PC-3 (cell line): ENCODE results near the gene DNER. TPM values are rescaled to one million over a fixed set of nuclear protein-coding genes. Genes with fewer than 3 reads are reported as not detected.

Experiments used
- ATAC-seq: fragments of 200-7000 bp; cut with Tn5 transposase; 2 replicates; pipeline ENCODE4 v1.9.1; 2020; ENCODE audit warnings: mild to moderate bottlenecking, moderate library complexity
- BruUV-seq: library from RNA; stranded (reverse); fragments of 400-500 nt; replicated peaks from 2 replicates; lab custom pipeline; 2021; lab: Mats Ljungman, UMichigan
- CTCF ChIA-PET: fragments of 300-600 bp; sonication (Branson Sonifier 250); formaldehyde crosslinking; loops from one replicate; lab custom pipeline; 2022; ENCODE audit warnings: antibody characterized with exemption; lab: Charles Lee
- POLR2A ChIA-PET: fragments of 300-600 bp; sonication (Branson Sonifier 250); formaldehyde crosslinking; loops from one replicate; lab custom pipeline; 2022; ENCODE audit warnings: antibody characterized with exemption; ENCODE audit not compliant: unreplicated experiment; lab: Charles Lee
- DNase-seq: peaks from one replicate; pipeline ENCODE4 v3.0.0-alpha.2; 2015
- H2AFZ ChIP-seq: fragments of 300-600 bp; sonication (generic); 2 replicates; pipeline ENCODE4 v1.6.0; 2016; ENCODE audit warnings: antibody characterized with exemption, low read length
- H3F3A ChIP-seq: fragments of 300-600 bp; sonication (generic); one replicate; pipeline ENCODE4 v1.6.0; 2017; ENCODE audit warnings: antibody characterized with exemption, low read length, control low read depth, mild to moderate bottlenecking; ENCODE audit not compliant: unreplicated experiment
- H3K27ac ChIP-seq: fragments of 300-600 bp; sonication (generic); 2 replicates; pipeline ENCODE4 v1.5.1; 2016; ENCODE audit warnings: mild to moderate bottlenecking, low read length
- H3K27me3 ChIP-seq: fragments of 300-600 bp; sonication (generic); 2 replicates; pipeline ENCODE4 v1.6.1; 2016; ENCODE audit warnings: low read length, mixed read lengths
- H3K36me3 ChIP-seq: fragments of 300-600 bp; sonication (generic); 2 replicates; pipeline ENCODE4 v1.6.1; 2016; ENCODE audit warnings: low read depth, mixed run types, low read length, mixed read lengths
- H3K4me1 ChIP-seq: fragments of 300-600 bp; sonication (generic); 2 replicates; pipeline ENCODE4 v1.5.1; 2016; ENCODE audit warnings: low read length; ENCODE audit not compliant: insufficient read depth
- H3K4me2 ChIP-seq: fragments of 300-600 bp; sonication (generic); 2 replicates; pipeline ENCODE4 v1.6.0; 2016; ENCODE audit warnings: low read length
- H3K4me3 ChIP-seq: fragments of 300-600 bp; sonication (generic); 2 replicates; pipeline ENCODE4 v1.5.1; 2016; ENCODE audit warnings: mild to moderate bottlenecking, low read length, mixed read lengths
- H3K79me2 ChIP-seq: fragments of 300-600 bp; sonication (generic); 2 replicates; pipeline ENCODE4 v1.6.1; 2017; ENCODE audit warnings: low read length, mixed read lengths
- H3K9ac ChIP-seq: fragments of 300-600 bp; sonication (generic); 2 replicates; pipeline ENCODE4 v1.6.0; 2016; ENCODE audit warnings: mild to moderate bottlenecking, low read length
- H3K9me2 ChIP-seq: fragments of 300-600 bp; sonication (generic); replicated peaks from 2 replicates; pipeline ENCODE4 v1.6.1; 2016; ENCODE audit warnings: mixed run types, low read length, mixed read lengths
- H3K9me3 ChIP-seq: fragments of 300-600 bp; sonication (generic); 2 replicates; pipeline ENCODE4 v1.6.1; 2016; ENCODE audit warnings: low read length, mixed read lengths
- H4K20me1 ChIP-seq: fragments of 300-600 bp; sonication (generic); 2 replicates; pipeline ENCODE4 v1.6.1; 2016; ENCODE audit warnings: low read length, mixed read lengths
- EZH2 ChIP-seq: fragments of 300-600 bp; sonication (generic); IDR thresholded peaks from one replicate; pipeline ENCODE4 v1.6.1; 2017; ENCODE audit warnings: antibody characterized with exemption, mild to moderate bottlenecking, low read length; ENCODE audit not compliant: unreplicated experiment
- EZH2phosphoT487 ChIP-seq: fragments of 300-600 bp; sonication (generic); IDR thresholded peaks from 2 replicates; pipeline ENCODE4 v1.6.1; 2018; ENCODE audit warnings: mild to moderate bottlenecking, antibody characterized with exemption, low read length, borderline replicate concordance
- intact Hi-C: fragments of 100-400 bp; cut with micrococcal nuclease; formaldehyde crosslinking; loops from 2 replicates; pipeline ENCODE4 v1.9.0; 2023
- total RNA-seq: library from RNA; depleted of rRNA; stranded (reverse); fragments of >200 nt; gene quantifications from 2 replicates; pipeline ENCODE4 v1.2.3, GENCODE V29; 2014
- TF ChIP-seq, protein P1 (sequence below): fragments of 300-600 bp; sonication (generic); conservative IDR thresholded peaks from 2 replicates; pipeline ENCODE4 v1.5.1; 2017; ENCODE audit warnings: antibody characterized with exemption, low read depth, mild to moderate bottlenecking, low read length

The DNER gene
- total RNA-seq, 1 experiment from 2014 or later = 1.1 TPM

- H3K27ac ChIP-seq = no peak overlapping the region
- H3F3A ChIP-seq = peaks cover 5% of the 10 kb centered on the region
- H3K36me3 ChIP-seq = no peaks in the 10 kb centered on the region
- H4K20me1 ChIP-seq = no peaks in the 10 kb centered on the region
- CTCF ChIA-PET = no interaction called here
- no peak overlapping the region for H3K4me2 ChIP-seq
- H3K9me3 ChIP-seq = no peaks in the 10 kb centered on the region
- no peaks in the 10 kb centered on the region for H3K9me2 ChIP-seq
- no peaks in the 10 kb centered on the region for H3K27me3 ChIP-seq
- BruUV-seq = no TSS peak
- no peak overlapping the region for H3K9ac ChIP-seq
- no peak overlapping the region for H2AFZ ChIP-seq
- no peak for TF ChIP-seq EZH2phosphoT487
- TF ChIP-seq, protein P1, sequence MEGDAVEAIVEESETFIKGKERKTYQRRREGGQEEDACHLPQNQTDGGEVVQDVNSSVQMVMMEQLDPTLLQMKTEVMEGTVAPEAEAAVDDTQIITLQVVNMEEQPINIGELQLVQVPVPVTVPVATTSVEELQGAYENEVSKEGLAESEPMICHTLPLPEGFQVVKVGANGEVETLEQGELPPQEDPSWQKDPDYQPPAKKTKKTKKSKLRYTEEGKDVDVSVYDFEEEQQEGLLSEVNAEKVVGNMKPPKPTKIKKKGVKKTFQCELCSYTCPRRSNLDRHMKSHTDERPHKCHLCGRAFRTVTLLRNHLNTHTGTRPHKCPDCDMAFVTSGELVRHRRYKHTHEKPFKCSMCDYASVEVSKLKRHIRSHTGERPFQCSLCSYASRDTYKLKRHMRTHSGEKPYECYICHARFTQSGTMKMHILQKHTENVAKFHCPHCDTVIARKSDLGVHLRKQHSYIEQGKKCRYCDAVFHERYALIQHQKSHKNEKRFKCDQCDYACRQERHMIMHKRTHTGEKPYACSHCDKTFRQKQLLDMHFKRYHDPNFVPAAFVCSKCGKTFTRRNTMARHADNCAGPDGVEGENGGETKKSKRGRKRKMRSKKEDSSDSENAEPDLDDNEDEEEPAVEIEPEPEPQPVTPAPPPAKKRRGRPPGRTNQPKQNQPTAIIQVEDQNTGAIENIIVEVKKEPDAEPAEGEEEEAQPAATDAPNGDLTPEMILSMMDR = no peak
- TF ChIP-seq EZH2 = no peak
- ATAC-seq (no peak), DNase-seq (no peak)
- H3K79me2 ChIP-seq = no peaks in the 10 kb centered on the region
- no peak overlapping the region for H3K4me3 ChIP-seq
- POLR2A ChIA-PET = no interaction called here
- intact Hi-C loops = no loop called here
- H3K4me1 ChIP-seq = peaks cover 17% of the 10 kb centered on the region
These were observed 311.1 kb downstream of the DNER start for GRCh38 chr2:229403296-229403695.

- Histone ChIP-seq H3K27ac (no peak overlapping the region), H2AFZ (no peak overlapping the region), H3K36me3 (no peaks in the 10 kb centered on the region), H3K4me2 (no peak overlapping the region), H4K20me1 (no peaks in the 10 kb centered on the region), H3F3A (no peaks in the 10 kb centered on the region), H3K9me2 (no peaks in the 10 kb centered on the region), H3K9ac (no peak overlapping the region), H3K79me2 (no peaks in the 10 kb centered on the region), H3K4me1 (no peaks in the 10 kb centered on the region), H3K9me3 (no peaks in the 10 kb centered on the region), H3K27me3 (no peaks in the 10 kb centered on the region), H3K4me3 (no peak overlapping the region)
- TF ChIP-seq, protein P1 = no peak
- no peak for TF ChIP-seq EZH2
- TF ChIP-seq EZH2phosphoT487 = no peak
- CTCF ChIA-PET = no interaction called here
- intact Hi-C loops = no loop called here
- BruUV-seq = no TSS peak
- POLR2A ChIA-PET = no interaction called here
- no peak for ATAC-seq
- no peak for DNase-seq
These were observed 313.0 kb downstream of the DNER start for GRCh38 chr2:229401171-229401865.

- H4K20me1 ChIP-seq = no peaks in the 10 kb centered on the region
- ChIA-PET CTCF (no interaction called here), POLR2A (no interaction called here)
- no peaks in the 10 kb centered on the region for H3K79me2 ChIP-seq
- H3K9ac ChIP-seq = no peak overlapping the region
- no TSS peak for BruUV-seq
- no peaks in the 10 kb centered on the region for H3K27me3 ChIP-seq
- DNase-seq (no peak), ATAC-seq (no peak)
- intact Hi-C loops = no loop called here
- TF ChIP-seq EZH2phosphoT487 (no peak), EZH2 (no peak)
- TF ChIP-seq, protein P1 = no peak
- H3F3A ChIP-seq = no peaks in the 10 kb centered on the region
- no peaks in the 10 kb centered on the region for H3K36me3 ChIP-seq
- H3K4me2 ChIP-seq = no peak overlapping the region
- no peak overlapping the region for H3K27ac ChIP-seq
- no peaks in the 10 kb centered on the region for H3K4me1 ChIP-seq
- no peak overlapping the region for H2AFZ ChIP-seq
- no peaks in the 10 kb centered on the region for H3K9me3 ChIP-seq
- H3K4me3 ChIP-seq = no peak overlapping the region
- H3K9me2 ChIP-seq = no peaks in the 10 kb centered on the region
These were observed 320.4 kb downstream of the DNER start for GRCh38 chr2:229393926-229394325.
